Right cardiac atrium (tissue), 5 donors: Measurements from ENCODE around the gene ATP7B. TPM values are rescaled to one million over a fixed set of nuclear protein-coding genes. Genes with fewer than 3 reads are reported as not detected.
A peak's percentile ranks its signal among the peaks of the same experiment; 100 is the strongest.

ENCODE experiments used
- ATAC-seq, 2 donors: fragments of 200-7000 bp; cut with Tn5 transposase; one replicate each; pipeline versions ENCODE4 v1.8.0 to v1.9.1; 2020; ENCODE audit warnings: moderate library complexity in 2 of 2, mild to moderate bottlenecking in 1 of 2
- DNase-seq, 3 donors: peaks; one replicate each; pipeline ENCODE4 v3.0.0-alpha.2; 2020
- H3K27ac ChIP-seq: one replicate; pipeline ENCODE4 v1.5.1; 2013; ENCODE audit warnings: mild to moderate bottlenecking, low read length, control low read depth, moderate library complexity
- H3K27me3 ChIP-seq: one replicate; pipeline ENCODE4 v1.6.1; 2013; ENCODE audit not compliant: control insufficient read depth, insufficient read depth
- H3K4me1 ChIP-seq: one replicate; pipeline ENCODE4 v1.6.1; 2013; ENCODE audit warnings: low read length; ENCODE audit not compliant: control insufficient read depth, insufficient read depth
- H3K4me3 ChIP-seq: one replicate; pipeline ENCODE4 v1.5.1; 2013; ENCODE audit warnings: low read length, control low read depth
- H3K9me3 ChIP-seq: one replicate; pipeline ENCODE4 v1.6.1; 2013; ENCODE audit warnings: low read length; ENCODE audit not compliant: control insufficient read depth
- WGBS: extraction: QIAGEN DNeasy Blood & Tissue Kit; methylation state at CpG from one replicate; pipeline ENCODE4 v1.1.7; 2013; 5-methylcytosine and 5-hydroxymethylcytosine counted together
- intact Hi-C, 4 donors: fragments of 100-400 bp; cut with DNase I; formaldehyde crosslinking; loops; one replicate each; pipeline versions ENCODE4 v1.11.0 to v1.14.0; 2022 to 2023
- polyA plus RNA-seq: library from polyadenylated mRNA; stranded (reverse); fragments of 200-250 nt; gene quantifications from one replicate; pipeline ENCODE4 v1.2.3, GENCODE V29; 2013
- total RNA-seq, 4 donors: library from RNA; stranded (reverse); fragmentation: NEBNext Ultra II Directional; extraction: Animal tissue kit (Norgen Biotek cat#: 25700); gene quantifications; one replicate each; pipeline ENCODE4 v1.2.1, GENCODE V29; 2021
- donor health status: healthy with polysubstance abuse.
- donor health status: DM: no; HTN: yes; CAD: no.
- donor health status: DM: no; HTN: no; CAD: no.
- donor health status: DM: no; HTN: yes; CAD: no; lungs with severe emphysema.
- donor health status: DM: yes; HTN: yes; CAD: no.

ATP7B gene
- total and polyA plus RNA-seq, 5 donors: 2.4 to 6.4 (median 5.5) TPM

GRCh38 chr13:51978796-51979556 is 32.3 kb downstream of the ATP7B start:
- no peak overlapping the region for H3K27ac ChIP-seq

DNA sequence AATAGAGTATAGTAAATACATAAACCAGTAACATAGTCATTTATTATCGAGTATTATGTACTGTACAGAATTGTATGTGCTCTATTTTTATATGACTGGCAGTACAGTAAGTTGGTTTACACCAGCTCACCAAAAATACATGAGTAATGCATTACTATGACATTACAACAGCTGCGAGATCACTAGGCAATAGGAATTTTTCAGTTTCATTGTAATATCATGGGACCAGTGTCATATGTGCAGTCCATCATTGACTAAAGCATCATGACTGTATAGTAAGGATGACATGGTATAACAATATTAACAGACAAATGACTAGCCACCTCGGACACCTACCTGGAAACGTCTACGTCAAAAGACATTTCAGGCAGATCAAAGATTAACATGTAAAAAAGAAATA is 33.6 kb downstream of the ATP7B start:
- 93% methylated on average over 5 of the region's 5 CpGs for WGBS
- ATAC-seq: no peak
- Histone ChIP-seq H3K4me1 (peaks cover 6% of the 10 kb centered on the region), H3K9me3 (no peaks in the 10 kb centered on the region), H3K4me3 (no peak overlapping the region), H3K27ac (no peak overlapping the region), H3K27me3 (no peaks in the 10 kb centered on the region)
- DNase-seq: no peak
- intact Hi-C loops: no loop called here

More at GRCh38 chr13:51978796-51979556, 32.3 kb downstream of the ATP7B start:
- ATAC-seq: peak; percentile 61 to 84
- Histone ChIP-seq H3K27me3 (no peaks in the 10 kb centered on the region), H3K4me3 (no peak overlapping the region), H3K4me1 (peaks cover 6% of the 10 kb centered on the region), H3K9me3 (no peaks in the 10 kb centered on the region)
- 52% methylated on average over 5 of the region's 5 CpGs for WGBS
- intact Hi-C loops: no loop called here
- DNase-seq: peak in 1 of 3 donors; percentile 43

- no peaks in the 10 kb centered on the region for H3K9me3 ChIP-seq
- intact Hi-C loops: no loop called here
- WGBS: 93% methylated on average over 5 of the region's 5 CpGs
- H3K4me3 ChIP-seq: no peak overlapping the region
- ATAC-seq (no peak), DNase-seq (no peak)
- peaks cover 6% of the 10 kb centered on the region for H3K4me1 ChIP-seq
- H3K27ac ChIP-seq: no peak overlapping the region
- no peaks in the 10 kb centered on the region for H3K27me3 ChIP-seq
These were observed 34.4 kb downstream of the ATP7B start for GRCh38 chr13:51976890-51977289.

DNA sequence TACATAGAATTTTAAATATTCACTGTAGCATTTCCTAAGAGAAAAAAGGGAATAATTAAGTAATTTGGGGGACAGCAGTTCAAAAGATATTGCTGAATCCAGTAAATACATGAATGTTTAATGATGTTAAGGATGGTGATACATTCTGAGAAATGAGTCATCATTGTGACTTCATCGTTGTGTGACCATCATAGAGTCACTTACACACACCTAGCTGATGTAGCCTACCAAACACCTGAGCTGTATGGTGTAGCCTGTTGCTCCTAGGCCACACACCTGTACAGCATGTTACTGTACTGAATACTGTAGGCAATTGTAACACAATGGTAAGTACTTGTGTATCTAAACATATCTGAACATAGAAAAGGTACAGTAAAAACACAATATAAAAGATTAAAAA is 34.8 kb downstream of the ATP7B start:
- Histone ChIP-seq H3K9me3 (no peaks in the 10 kb centered on the region), H3K4me1 (peaks cover 6% of the 10 kb centered on the region), H3K4me3 (no peak overlapping the region), H3K27me3 (no peaks in the 10 kb centered on the region), H3K27ac (no peak overlapping the region)
- WGBS: 43% methylated on average over 1 of the region's 1 CpG
- ATAC-seq (no peak), DNase-seq (no peak)
- intact Hi-C loops: no loop called here

GRCh38 chr13:51974482-51974881 is 36.8 kb downstream of the ATP7B start:
- H3K27me3 ChIP-seq: no peaks in the 10 kb centered on the region
- H3K4me1 ChIP-seq: peaks cover 3% of the 10 kb centered on the region
- no peak overlapping the region for H3K4me3 ChIP-seq
- ATAC-seq (no peak), DNase-seq (no peak)
- WGBS: 82% methylated on average over 6 of the region's 6 CpGs
- intact Hi-C loops: no loop called here
- H3K9me3 ChIP-seq: no peaks in the 10 kb centered on the region
- H3K27ac ChIP-seq: no peak overlapping the region

DNA sequence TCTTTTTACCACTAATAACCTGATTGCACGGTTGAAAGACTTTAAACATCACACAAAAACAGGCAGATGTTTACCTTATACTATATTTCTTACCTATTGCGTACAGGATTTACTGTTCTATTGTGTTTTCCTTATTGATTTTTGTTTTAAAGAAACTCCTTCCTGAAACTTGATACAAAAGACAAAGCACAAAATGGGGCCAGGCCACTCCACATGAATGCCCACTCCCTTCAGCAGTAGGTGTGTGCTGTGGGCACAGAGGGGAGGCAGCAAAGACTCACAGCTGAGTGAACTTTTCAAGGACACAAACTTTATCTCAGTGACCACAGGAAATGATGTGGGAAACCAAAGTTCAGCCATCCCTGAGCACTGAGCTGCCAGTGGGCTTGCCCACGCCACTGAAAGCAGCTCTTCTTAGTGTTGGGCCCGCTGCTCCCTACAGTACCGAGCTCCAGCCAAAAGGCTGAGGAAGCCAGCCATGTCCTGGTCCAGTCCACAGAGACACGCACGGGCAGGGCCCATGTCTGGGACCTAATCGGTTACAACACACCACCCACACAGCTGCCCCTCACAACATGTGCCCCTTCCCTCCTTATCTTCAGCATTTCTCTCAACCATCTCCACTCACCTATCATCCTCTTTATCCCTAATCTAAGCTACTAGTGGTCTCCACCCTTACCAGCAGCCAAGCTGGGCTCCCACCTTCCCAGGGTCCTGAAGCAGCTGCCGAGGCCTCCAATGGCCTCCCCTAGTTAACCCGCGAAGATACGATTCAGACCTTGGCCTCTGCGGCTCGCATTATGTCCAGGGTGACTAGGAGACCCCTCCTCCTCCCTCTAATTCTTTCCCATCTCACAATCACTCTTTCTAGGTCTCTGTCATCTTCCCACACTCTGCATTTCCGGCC is 39.5 kb downstream of the ATP7B start:
- no peaks in the 10 kb centered on the region for H3K9me3 ChIP-seq
- peaks cover 2% of the 10 kb centered on the region for H3K4me1 ChIP-seq
- no peak overlapping the region for H3K4me3 ChIP-seq
- WGBS: 94% methylated on average over 15 of the region's 15 CpGs
- DNase-seq (no peak), ATAC-seq (no peak)
- H3K27ac ChIP-seq: no peak overlapping the region
- intact Hi-C loops: no loop called here
- H3K27me3 ChIP-seq: no peaks in the 10 kb centered on the region

- DNase-seq: no peak
- no peaks in the 10 kb centered on the region for H3K9me3 ChIP-seq
- no peaks in the 10 kb centered on the region for H3K27me3 ChIP-seq
- no peak for ATAC-seq
- no peak overlapping the region for H3K27ac ChIP-seq
- intact Hi-C loops: no loop called here
- H3K4me1 ChIP-seq: peaks cover 2% of the 10 kb centered on the region
- WGBS: 59% methylated on average over 5 of the region's 5 CpGs
- no peak overlapping the region for H3K4me3 ChIP-seq
These were observed 40.9 kb downstream of the ATP7B start for GRCh38 chr13:51970349-51970748.

DNA sequence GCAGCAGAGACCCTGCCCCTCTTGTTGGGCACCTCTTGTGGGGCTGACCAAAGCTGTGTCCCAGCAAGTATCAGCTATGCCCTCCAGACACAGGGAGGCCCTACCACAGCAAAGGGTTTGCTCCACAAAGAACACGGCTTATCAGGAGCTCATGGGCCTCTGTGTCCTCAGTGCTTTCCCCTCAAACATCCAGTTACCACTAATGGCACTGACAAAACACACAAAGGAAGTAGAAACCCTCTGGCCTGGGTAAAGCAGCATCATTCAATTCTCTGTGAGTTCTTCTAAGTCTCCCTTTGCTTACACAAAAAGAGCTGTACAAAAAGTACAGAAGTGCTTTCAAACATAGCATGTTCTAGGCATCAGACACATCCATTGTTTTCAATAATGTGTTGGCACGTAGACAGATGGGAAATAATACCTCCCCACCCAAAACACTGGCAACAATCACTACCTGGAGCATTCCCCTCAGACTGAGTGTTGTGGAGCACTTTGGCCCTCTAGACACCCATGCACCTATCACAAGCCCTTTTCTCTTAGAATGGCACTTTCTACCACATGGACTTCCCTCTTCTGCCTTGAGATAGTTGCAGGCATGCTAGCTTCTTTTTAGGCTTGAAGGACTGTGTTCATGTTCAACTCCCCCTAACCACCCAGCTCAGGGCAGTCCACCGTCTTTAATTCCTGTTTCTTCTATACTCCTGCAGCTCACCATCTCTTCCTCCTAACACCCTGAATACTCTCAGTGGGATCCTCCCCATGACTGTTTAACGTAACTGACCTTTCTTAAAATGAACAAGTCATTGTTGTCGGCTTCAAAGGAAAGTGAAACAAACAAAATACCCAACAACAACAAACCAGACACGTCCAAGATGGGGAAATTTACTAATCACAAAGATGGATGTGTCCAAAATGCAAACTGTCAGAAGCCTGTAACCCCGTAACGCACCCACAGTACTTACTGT is 43.5 kb downstream of the ATP7B start:
- ATAC-seq (peak; percentile 56 to 70), DNase-seq (no peak)
- Histone ChIP-seq H3K27me3 (no peaks in the 10 kb centered on the region), H3K27ac (peak overlapping the region; percentile 85), H3K4me3 (no peak overlapping the region), H3K9me3 (no peaks in the 10 kb centered on the region), H3K4me1 (peaks cover 2% of the 10 kb centered on the region)
- intact Hi-C loops: no loop called here
- WGBS: 70% methylated on average over 8 of the region's 8 CpGs

DNA sequence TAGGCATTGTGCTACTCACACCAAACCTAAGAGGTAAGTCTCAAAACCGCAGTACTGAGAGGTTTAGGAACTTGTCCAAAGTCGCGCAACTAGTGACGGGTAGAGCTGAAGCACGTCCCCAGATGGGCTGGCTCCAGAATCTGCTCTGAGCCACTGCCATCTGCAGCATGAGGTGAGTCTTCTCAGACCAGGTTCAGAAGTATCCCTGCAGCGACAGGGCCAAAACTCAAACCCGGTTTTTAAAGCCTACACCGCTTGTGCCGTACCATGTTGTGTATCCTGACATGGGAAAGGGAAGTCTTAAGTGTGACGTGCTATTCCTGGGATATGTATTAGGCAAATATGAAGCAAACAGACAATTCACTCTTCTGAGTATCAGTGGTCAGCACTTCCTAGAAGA is 45.1 kb downstream of the ATP7B start:
- intact Hi-C loops: no loop called here
- no peak for DNase-seq
- Histone ChIP-seq H3K9me3 (no peaks in the 10 kb centered on the region), H3K27me3 (no peaks in the 10 kb centered on the region), H3K27ac (no peak overlapping the region), H3K4me1 (peaks cover 2% of the 10 kb centered on the region), H3K4me3 (no peak overlapping the region)
- no peak for ATAC-seq
- WGBS: 95% methylated on average over 10 of the region's 10 CpGs

- WGBS: 87% methylated on average over 5 of the region's 5 CpGs
- intact Hi-C loops: no loop called here
- ATAC-seq (no peak), DNase-seq (no peak)
- H3K4me3 ChIP-seq: no peak overlapping the region
- no peak overlapping the region for H3K27ac ChIP-seq
- H3K9me3 ChIP-seq: no peaks in the 10 kb centered on the region
- no peaks in the 10 kb centered on the region for H3K27me3 ChIP-seq
- H3K4me1 ChIP-seq: no peaks in the 10 kb centered on the region
These were observed 49.5 kb downstream of the ATP7B start for GRCh38 chr13:51961493-51962403.
